ENCODE results near the gene TIPIN.

- TF ChIP-seq CTCF (IDR thresholded peaks at IDR 0.05) (no peak), POLR2A (IDR thresholded peaks at IDR 0.05) (no peak)
These were observed 45.7 kb downstream of the TIPIN start for GRCh38 chr15:66310786-66311185.
